Prostate gland (tissue), 2 donors: ENCODE results near the gene TMTC3.

Experiments
- POLR2A ChIP-seq: fragments of 450-650 bp; IDR thresholded peaks from one replicate; pipeline ENCODE4 v1.6.1; 2016; ENCODE audit warnings: antibody characterized with exemption, mild to moderate bottlenecking
- POLR2AphosphoS5 ChIP-seq: sonication (generic); formaldehyde crosslinking; IDR thresholded peaks from one replicate; pipeline ENCODE4 v1.6.1; 2017; ENCODE audit warnings: antibody characterized with exemption
- TF ChIP-seq, protein P1 (sequence below), 4 experiments: fragments of 200-600 bp in 2 of 4; fragments of 450-650 bp in 2 of 4; sonication (generic) in 2 of 4; IDR thresholded peaks; 1 replicate in 3 of 4; 2 replicates in 1 of 4; pipeline ENCODE4 v1.5.1; 2016 to 2019; ENCODE audit warnings: antibody characterized with exemption in 4 of 4, mild to moderate bottlenecking in 2 of 4, moderate library complexity in 2 of 4

DNA sequence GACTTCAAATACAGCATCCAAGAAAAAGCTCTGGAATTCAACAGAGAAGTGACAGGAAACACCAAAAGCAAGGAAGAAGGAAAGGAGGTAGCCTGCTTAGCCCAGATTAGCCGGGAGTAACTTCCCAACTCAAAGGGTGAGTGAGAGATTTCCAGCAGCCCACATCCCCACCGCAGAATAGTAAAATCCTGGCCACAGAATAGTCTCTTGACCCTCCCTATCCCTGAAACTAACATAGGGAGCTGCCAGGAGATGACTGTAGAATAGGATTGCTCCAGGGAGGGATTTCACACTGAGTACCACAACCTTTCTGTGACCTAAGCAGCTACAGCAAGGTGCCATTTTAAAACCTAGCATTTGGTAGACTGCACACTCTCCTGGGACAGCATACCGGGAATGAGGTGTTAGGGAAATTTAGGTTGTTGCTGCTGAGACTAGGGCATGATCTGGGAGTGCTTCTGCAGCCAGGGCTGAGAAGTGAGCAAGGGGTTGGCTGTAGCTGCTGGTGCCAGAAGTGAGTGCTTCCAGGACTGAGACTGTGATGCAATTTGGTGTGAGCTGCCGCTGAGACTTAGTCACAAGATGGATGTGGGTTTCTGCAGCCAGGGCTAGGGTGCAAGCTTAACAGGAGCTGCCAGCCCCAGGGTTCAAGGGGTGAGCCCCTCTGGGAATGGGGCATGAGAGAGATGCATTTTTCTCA lies 66.0 kb downstream of the TMTC3 start:
- no peak for TF ChIP-seq POLR2A
- TF ChIP-seq POLR2AphosphoS5: no peak
- TF ChIP-seq, protein P1, sequence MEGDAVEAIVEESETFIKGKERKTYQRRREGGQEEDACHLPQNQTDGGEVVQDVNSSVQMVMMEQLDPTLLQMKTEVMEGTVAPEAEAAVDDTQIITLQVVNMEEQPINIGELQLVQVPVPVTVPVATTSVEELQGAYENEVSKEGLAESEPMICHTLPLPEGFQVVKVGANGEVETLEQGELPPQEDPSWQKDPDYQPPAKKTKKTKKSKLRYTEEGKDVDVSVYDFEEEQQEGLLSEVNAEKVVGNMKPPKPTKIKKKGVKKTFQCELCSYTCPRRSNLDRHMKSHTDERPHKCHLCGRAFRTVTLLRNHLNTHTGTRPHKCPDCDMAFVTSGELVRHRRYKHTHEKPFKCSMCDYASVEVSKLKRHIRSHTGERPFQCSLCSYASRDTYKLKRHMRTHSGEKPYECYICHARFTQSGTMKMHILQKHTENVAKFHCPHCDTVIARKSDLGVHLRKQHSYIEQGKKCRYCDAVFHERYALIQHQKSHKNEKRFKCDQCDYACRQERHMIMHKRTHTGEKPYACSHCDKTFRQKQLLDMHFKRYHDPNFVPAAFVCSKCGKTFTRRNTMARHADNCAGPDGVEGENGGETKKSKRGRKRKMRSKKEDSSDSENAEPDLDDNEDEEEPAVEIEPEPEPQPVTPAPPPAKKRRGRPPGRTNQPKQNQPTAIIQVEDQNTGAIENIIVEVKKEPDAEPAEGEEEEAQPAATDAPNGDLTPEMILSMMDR (IDR thresholded peaks at IDR 0.05): no peak
